Pancreas (tissue), 10 donors: Measurements from ENCODE around the gene DYNLT1. TPM values are rescaled to one million over a fixed set of nuclear protein-coding genes. Genes with fewer than 3 reads are reported as not detected.

ENCODE experiments used
- ATAC-seq, 4 donors: fragments of 200-7000 bp; cut with Tn5 transposase; one replicate each; pipeline versions ENCODE4 v1.8.0 to v1.9.1; 2020; ENCODE audit warnings: mild to moderate bottlenecking in 4 of 4, moderate library complexity in 4 of 4
- DNase-seq, 6 donors: peaks; one replicate each; pipeline ENCODE4 v3.0.0-alpha.2; 2020
- FAIRE-seq: peaks from 2 replicates; lab custom pipeline; 2012; peaks lifted over from hg19 to GRCh38; lab: Jason Lieb, UNC
- H3K27ac ChIP-seq, 4 donors: fragments of 200-600 bp; sonication (generic); 1 replicate in 3 of 4; 2 replicates in 1 of 4; pipeline versions ENCODE4 v1.5.0 to v1.8.0; 2020
- H3K27me3 ChIP-seq, 4 donors: fragments of 200-600 bp; one replicate each; pipeline ENCODE4 v1.8.0; 2021
- H3K36me3 ChIP-seq, 3 donors: fragments of 200-600 bp; sonication (generic) in 1 of 3; one replicate each; pipeline versions ENCODE4 v1.5.0 to v1.8.0; 2020 to 2021
- H3K4me1 ChIP-seq, 3 donors: fragments of 200-600 bp; one replicate each; pipeline ENCODE4 v1.8.0; 2021
- H3K4me3 ChIP-seq, 4 donors: fragments of 200-600 bp; sonication (generic) in 2 of 4; one replicate each; pipeline versions ENCODE4 v1.5.0 to v1.8.0; 2020 to 2021
- H3K9me3 ChIP-seq, 4 donors: fragments of 200-600 bp; one replicate each; pipeline ENCODE4 v1.8.0; 2021
- WGBS, 2 donors: extraction: QIAGEN DNeasy Blood & Tissue Kit; methylation state at CpG; one replicate each; pipeline ENCODE4 v1.1.7; 2013; 5-methylcytosine and 5-hydroxymethylcytosine counted together
- intact Hi-C, 3 donors: fragments of 100-400 bp; cut with DNase I; formaldehyde crosslinking; loops; one replicate each; pipeline versions ENCODE4 v1.11.1 to v1.14.2; 2022
- polyA plus RNA-seq, 2 donors: library from polyadenylated mRNA; stranded (reverse); fragments of 200-250 nt; gene quantifications; one replicate each; pipeline ENCODE4 v1.2.3, GENCODE V29; 2013
- total RNA-seq, 6 donors: library from RNA; stranded (reverse); fragmentation: NEBNext Ultra II Directional in 4 of 6; extraction: Animal tissue kit (Norgen Biotek cat#: 25700) in 4 of 6; gene quantifications; one replicate each; pipeline versions ENCODE4 v1.2.1 to v1.2.4, GENCODE V29; 2021 to 2023
- TF ChIP-seq, protein P1 (sequence below), 4 donors: fragments of 200-600 bp; sonication (generic) in 3 of 4; IDR thresholded peaks; one replicate each; pipeline versions ENCODE4 v1.5.0 to v1.8.0; 2021; ENCODE audit warnings: antibody characterized with exemption in 4 of 4
- donor health status: healthy with polysubstance abuse.
- donor health status: DM: no; HTN: no; CAD: no; lungs with moderate emphysema.
- donor health status: DM: no; HTN: no; CAD: no.
- donor health status: control.
- donor health status: control.
- donor health status: Bipolar disorder and iron deficiency.
- donor health status: DM: yes; HTN: yes; CAD: no.
- donor health status: DM: no; HTN: no; CAD: no.
- donor health status: DM: no; HTN: no; CAD: no.
- donor health status: DM: yes; HTN: yes; CAD: no.

Gene DYNLT1
- total and polyA plus RNA-seq, 8 donors, result 19.0 to 80.9 (median 36.8) TPM

GRCh38 chr6:158610319-158610968, 34.1 kb downstream of the DYNLT1 start:
- FAIRE-seq, result no peak
- H3K36me3 ChIP-seq, result peaks cover 7 to 50% (median 21%) of the 10 kb centered on the region in 3 donors
- TF ChIP-seq, protein P1, sequence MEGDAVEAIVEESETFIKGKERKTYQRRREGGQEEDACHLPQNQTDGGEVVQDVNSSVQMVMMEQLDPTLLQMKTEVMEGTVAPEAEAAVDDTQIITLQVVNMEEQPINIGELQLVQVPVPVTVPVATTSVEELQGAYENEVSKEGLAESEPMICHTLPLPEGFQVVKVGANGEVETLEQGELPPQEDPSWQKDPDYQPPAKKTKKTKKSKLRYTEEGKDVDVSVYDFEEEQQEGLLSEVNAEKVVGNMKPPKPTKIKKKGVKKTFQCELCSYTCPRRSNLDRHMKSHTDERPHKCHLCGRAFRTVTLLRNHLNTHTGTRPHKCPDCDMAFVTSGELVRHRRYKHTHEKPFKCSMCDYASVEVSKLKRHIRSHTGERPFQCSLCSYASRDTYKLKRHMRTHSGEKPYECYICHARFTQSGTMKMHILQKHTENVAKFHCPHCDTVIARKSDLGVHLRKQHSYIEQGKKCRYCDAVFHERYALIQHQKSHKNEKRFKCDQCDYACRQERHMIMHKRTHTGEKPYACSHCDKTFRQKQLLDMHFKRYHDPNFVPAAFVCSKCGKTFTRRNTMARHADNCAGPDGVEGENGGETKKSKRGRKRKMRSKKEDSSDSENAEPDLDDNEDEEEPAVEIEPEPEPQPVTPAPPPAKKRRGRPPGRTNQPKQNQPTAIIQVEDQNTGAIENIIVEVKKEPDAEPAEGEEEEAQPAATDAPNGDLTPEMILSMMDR (IDR thresholded peaks at IDR 0.05), result no peak
- no peak overlapping the region for H3K27ac ChIP-seq
- intact Hi-C loops, result no loop called here
- H3K9me3 ChIP-seq, result no peaks in the 10 kb centered on the region
- no peak for DNase-seq
- no peak overlapping the region for H3K4me3 ChIP-seq
- no peaks in the 10 kb centered on the region for H3K27me3 ChIP-seq
- peaks cover 0 to 5% (median 0%) of the 10 kb centered on the region in 3 donors for H3K4me1 ChIP-seq
- no peak for ATAC-seq
- WGBS, 2 donors, result 75 to 78% methylated on average over 9 of the region's 9 CpGs

DNA sequence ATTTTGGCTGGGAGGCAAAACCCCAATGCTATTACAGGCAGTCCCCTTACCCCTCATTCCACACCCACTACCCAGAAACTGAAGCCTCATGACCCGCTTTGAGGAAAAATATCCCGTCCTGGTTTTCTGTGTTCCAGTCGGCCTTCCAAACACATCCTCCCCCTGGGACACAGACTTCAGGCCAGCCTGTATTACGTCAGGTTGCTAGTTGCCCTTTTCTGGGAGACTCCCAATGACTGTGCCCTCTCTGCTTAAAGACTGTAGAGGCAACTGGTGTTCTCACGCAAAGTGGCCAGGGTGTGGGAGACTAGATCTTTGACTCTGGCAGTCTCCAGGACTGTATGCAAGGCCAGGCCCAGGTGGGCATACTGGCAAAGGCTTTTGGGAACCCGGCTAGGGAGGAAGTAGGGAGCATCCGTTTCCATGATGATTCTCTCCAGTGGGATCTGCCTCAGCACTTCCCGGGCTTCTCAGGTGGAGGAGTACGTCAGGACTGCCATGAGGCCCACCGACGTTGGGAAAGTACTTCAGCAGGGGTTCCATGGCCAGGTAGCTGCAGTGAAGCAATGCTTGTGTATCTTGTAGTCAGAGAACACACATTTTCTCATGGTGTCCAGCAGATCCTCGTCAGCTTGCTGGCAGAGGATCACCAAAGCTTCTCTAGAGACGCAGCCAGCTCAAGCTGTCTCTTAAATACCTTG, 34.9 kb downstream of the DYNLT1 start:
- peaks cover 7 to 52% (median 21%) of the 10 kb centered on the region in 3 donors for H3K36me3 ChIP-seq
- H3K27ac ChIP-seq, result no peak overlapping the region
- no peaks in the 10 kb centered on the region for H3K9me3 ChIP-seq
- no peak for FAIRE-seq
- 90 to 92% methylated on average over 13 of the region's 13 CpGs for WGBS, 2 donors
- ATAC-seq, result no peak
- H3K4me1 ChIP-seq, result peaks cover 2 to 5% (median 2%) of the 10 kb centered on the region in 3 donors
- TF ChIP-seq, protein P1 (IDR thresholded peaks at IDR 0.05), result no peak
- intact Hi-C loops, result loop anchor here in 1 of 3 donors (10.0 kb wide), 1 partner anchor 385 kb away; no protein-coding TSS in a partner anchor
- no peak overlapping the region for H3K4me3 ChIP-seq
- H3K27me3 ChIP-seq, result no peaks in the 10 kb centered on the region
- DNase-seq, result no peak

DNA sequence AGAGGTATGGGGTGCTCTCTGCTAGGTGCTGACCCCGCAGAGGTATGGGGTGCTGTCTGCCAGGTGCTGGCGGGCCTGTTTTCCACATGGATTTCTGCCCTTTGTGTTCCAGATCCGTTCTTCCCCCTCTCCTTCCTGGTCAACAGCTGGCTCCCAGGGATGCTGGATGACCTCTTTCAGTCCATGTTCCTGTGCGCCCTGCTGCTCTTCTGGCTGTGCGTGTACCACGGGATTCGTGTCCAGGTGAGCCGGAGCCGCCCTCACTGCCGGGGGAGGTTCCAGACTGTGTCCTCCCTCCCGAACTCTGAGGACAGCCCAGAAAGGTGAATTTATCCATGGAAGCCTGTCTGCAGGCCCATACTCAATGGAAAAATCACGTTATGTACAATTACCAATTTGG, 36.3 kb downstream of the DYNLT1 start:
- Histone ChIP-seq H3K36me3 (peaks cover 7 to 52% (median 21%) of the 10 kb centered on the region in 3 donors), H3K27me3 (no peaks in the 10 kb centered on the region), H3K27ac (no peak overlapping the region), H3K9me3 (no peaks in the 10 kb centered on the region), H3K4me1 (peaks cover 5 to 15% (median 15%) of the 10 kb centered on the region in 3 donors), H3K4me3 (no peak overlapping the region)
- intact Hi-C loops, result loop anchor here in 1 of 3 donors (10.0 kb wide), 1 partner anchor 383 kb away; no protein-coding TSS in a partner anchor
- DNase-seq (no peak), ATAC-seq (no peak), FAIRE-seq (no peak)
- WGBS, 2 donors, result 93 to 95% methylated on average over 12 of the region's 12 CpGs
- TF ChIP-seq, protein P1 (IDR thresholded peaks at IDR 0.05), result no peak

DNA sequence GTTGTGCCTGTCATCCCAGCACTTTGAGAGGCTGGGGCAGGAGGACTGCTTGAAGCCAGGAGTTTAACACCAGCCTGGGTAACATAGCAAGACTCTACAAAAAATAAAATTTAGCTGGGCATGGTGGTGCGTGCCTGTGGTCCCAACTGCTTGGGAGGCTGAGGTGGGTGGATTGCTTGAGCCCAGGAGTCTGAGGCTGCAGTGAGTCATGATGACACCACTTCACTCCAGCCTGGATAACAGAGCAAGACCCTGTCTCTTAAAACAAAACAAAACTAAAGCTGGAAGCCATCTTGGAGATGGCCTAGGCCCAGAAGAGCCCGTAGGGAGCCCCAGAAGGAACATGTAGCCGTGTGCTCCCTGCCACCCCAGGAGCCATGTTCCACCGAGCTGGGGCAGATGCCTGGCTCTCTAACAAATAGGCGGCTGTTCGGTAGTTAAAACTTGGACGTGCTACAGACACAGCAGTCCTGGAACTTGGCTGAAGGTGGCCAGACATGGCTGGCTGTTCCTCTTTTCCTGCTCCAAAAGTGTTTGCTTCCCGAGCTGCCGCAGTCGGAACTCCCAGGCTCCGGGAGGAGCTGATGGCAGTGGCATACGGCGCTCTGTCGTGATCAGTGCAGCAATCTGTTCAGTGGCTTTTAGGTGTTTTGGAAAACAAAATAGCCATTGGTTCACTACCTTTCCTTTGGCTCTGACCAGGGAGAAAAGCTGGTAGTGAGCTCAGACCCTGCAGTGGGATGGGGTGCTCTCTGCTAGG, 37.0 kb downstream of the DYNLT1 start:
- 88 to 92% methylated on average over 14 of the region's 14 CpGs for WGBS, 2 donors
- Histone ChIP-seq H3K27me3 (no peaks in the 10 kb centered on the region), H3K4me3 (no peak overlapping the region), H3K4me1 (peaks cover 5 to 16% (median 15%) of the 10 kb centered on the region in 3 donors), H3K36me3 (peaks cover 7 to 52% (median 21%) of the 10 kb centered on the region in 3 donors), H3K27ac (no peak overlapping the region), H3K9me3 (no peaks in the 10 kb centered on the region)
- no peak for DNase-seq
- TF ChIP-seq, protein P1 (IDR thresholded peaks at IDR 0.05), result no peak
- intact Hi-C loops, result loop anchor here in 1 of 3 donors (10.0 kb wide), 1 partner anchor 383 kb away; no protein-coding TSS in a partner anchor
- ATAC-seq, result no peak
- FAIRE-seq, result no peak
